Vagina (tissue), 2 donors: ENCODE results near the gene B9D1. TPM values are rescaled to one million over a fixed set of nuclear protein-coding genes. Genes with fewer than 3 reads are reported as not detected.
A peak's percentile ranks its signal among the peaks of the same experiment; 100 is the strongest.

Source experiments
- DNase-seq, 2 donors: peaks; one replicate each; pipeline ENCODE4 v3.0.0-alpha.2; 2017; ENCODE audit errors: extremely low spot score in 2 of 2
- H3K27ac ChIP-seq: fragments of 200-600 bp; sonication (generic); one replicate; pipeline ENCODE4 v1.5.1; 2019
- H3K27me3 ChIP-seq: fragments of 200-600 bp; sonication (generic); one replicate; pipeline ENCODE4 v1.5.1; 2019
- H3K36me3 ChIP-seq, 2 donors: fragments of 200-600 bp; sonication (generic); one replicate each; pipeline ENCODE4 v1.5.1; 2017 to 2019
- H3K4me1 ChIP-seq: fragments of 200-600 bp; sonication (generic); one replicate; pipeline ENCODE4 v1.5.1; 2019
- H3K4me3 ChIP-seq, 2 donors: fragments of 200-600 bp; sonication (generic); 1 replicate in 1 of 2; 2 replicates in 1 of 2; pipeline ENCODE4 v1.5.1; 2016 to 2019
- H3K9me3 ChIP-seq: fragments of 200-600 bp; sonication (generic); one replicate; pipeline ENCODE4 v1.5.1; 2019
- CTCF ChIP-seq, 3 experiments: fragments of 450-650 bp in 2 of 3; fragments of 200-600 bp in 1 of 3; sonication (generic) in 1 of 3; IDR thresholded peaks; one replicate each; pipeline ENCODE4 v1.5.1; 2017 to 2019; ENCODE audit warnings: antibody characterized with exemption in 3 of 3, mild to moderate bottlenecking in 2 of 3, moderate library complexity in 2 of 3
- POLR2A ChIP-seq, 2 donors: fragments of 450-650 bp; IDR thresholded peaks; one replicate each; pipeline ENCODE4 v1.6.1; 2017; ENCODE audit warnings: antibody characterized with exemption in 2 of 2, mild to moderate bottlenecking in 2 of 2, moderate library complexity in 2 of 2
- POLR2AphosphoS5 ChIP-seq, 2 donors: sonication (generic); formaldehyde crosslinking; IDR thresholded peaks; one replicate each; pipeline ENCODE4 v1.9.0; 2017; ENCODE audit warnings: antibody characterized with exemption in 2 of 2, mild to moderate bottlenecking in 2 of 2, low read depth in 1 of 2; ENCODE audit not compliant: insufficient read depth in 1 of 2
- intact Hi-C: fragments of 100-400 bp; cut with DNase I; formaldehyde crosslinking; loops from one replicate; pipeline ENCODE4 v1.15.1; 2023
- total RNA-seq: library from RNA; depleted of rRNA; stranded (reverse); fragments of >200 nt; gene quantifications from one replicate; pipeline ENCODE4 v1.2.3, GENCODE V29; 2016

Gene B9D1
- total RNA-seq, 1 donor from 2014 or later, result 50.6 TPM

- no peak for DNase-seq
- H3K27ac ChIP-seq, result peak overlapping the region; percentile 54
- TF ChIP-seq POLR2AphosphoS5 (IDR thresholded peaks at IDR 0.05; ENCODE audit: insufficient read depth in 1 of 2, low read depth in 1 of 2) (no peak), CTCF (IDR thresholded peaks at IDR 0.05) (no peak), POLR2A (IDR thresholded peaks at IDR 0.05) (no peak)
- no peaks in the 10 kb centered on the region for H3K27me3 ChIP-seq
- no peaks in the 10 kb centered on the region for H3K9me3 ChIP-seq
- intact Hi-C loops, result no loop called here
- no peak overlapping the region for H3K4me3 ChIP-seq
- H3K36me3 ChIP-seq, result peaks cover 0 to 9% of the 10 kb centered on the region in 2 donors
- peaks cover 85% of the 10 kb centered on the region for H3K4me1 ChIP-seq
Measured at GRCh38 chr17:19301973-19302372, 60.5 kb downstream of the B9D1 start.

DNA sequence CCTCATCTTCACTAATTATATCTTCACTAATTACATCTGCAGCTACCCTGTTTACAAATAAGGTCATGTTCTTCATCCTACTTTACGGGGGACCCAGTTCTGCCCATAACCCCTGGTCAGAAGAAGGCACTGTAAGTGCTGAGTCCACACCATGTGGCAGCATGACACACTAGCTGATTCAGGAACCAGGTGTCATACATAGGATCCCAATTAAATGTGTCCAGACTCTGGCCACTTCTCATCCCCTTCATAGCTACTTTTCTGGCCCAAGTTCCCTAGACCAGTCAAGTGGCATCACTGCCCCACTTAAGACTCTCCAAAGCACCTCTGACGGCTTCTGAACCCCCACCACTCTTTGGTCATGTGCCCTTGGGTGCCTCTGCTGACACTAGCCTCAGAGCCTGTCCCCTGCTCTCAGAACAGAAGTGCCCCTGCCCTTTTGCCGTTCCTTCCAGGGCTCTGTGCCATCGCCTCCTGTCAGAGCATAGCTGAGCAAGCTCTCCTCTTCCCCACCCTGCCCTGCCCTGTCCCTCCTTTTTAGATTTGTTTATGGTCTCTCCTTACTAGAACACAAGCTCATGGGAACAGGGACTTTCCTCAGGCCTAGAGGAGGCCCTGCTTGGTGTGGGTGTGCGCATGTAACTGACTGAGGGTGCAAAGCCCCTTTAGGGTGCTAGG lies 61.1 kb downstream of the B9D1 start:
- TF ChIP-seq CTCF (IDR thresholded peaks at IDR 0.05), result no peak
- no peak for TF ChIP-seq POLR2A (IDR thresholded peaks at IDR 0.05)
- TF ChIP-seq POLR2AphosphoS5 (IDR thresholded peaks at IDR 0.05; ENCODE audit: insufficient read depth in 1 of 2, low read depth in 1 of 2), result no peak
- peaks cover 81% of the 10 kb centered on the region for H3K4me1 ChIP-seq
- intact Hi-C loops, result no loop called here
- no peak for DNase-seq
- no peaks in the 10 kb centered on the region for H3K27me3 ChIP-seq
- no peaks in the 10 kb centered on the region for H3K9me3 ChIP-seq
- peaks cover 0 to 7% of the 10 kb centered on the region in 2 donors for H3K36me3 ChIP-seq
- no peak overlapping the region for H3K4me3 ChIP-seq
- H3K27ac ChIP-seq, result peak overlapping the region; percentile 54

GRCh38 chr17:19299866-19300265 lies 62.7 kb downstream of the B9D1 start:
- no peaks in the 10 kb centered on the region for H3K9me3 ChIP-seq
- DNase-seq, result no peak
- H3K27me3 ChIP-seq, result no peaks in the 10 kb centered on the region
- intact Hi-C loops, result no loop called here
- peaks cover 80% of the 10 kb centered on the region for H3K4me1 ChIP-seq
- no peak for TF ChIP-seq CTCF (IDR thresholded peaks at IDR 0.05)
- TF ChIP-seq POLR2A (IDR thresholded peaks at IDR 0.05), result no peak
- no peak overlapping the region for H3K27ac ChIP-seq
- no peak overlapping the region for H3K4me3 ChIP-seq
- no peaks in the 10 kb centered on the region for H3K36me3 ChIP-seq

DNA sequence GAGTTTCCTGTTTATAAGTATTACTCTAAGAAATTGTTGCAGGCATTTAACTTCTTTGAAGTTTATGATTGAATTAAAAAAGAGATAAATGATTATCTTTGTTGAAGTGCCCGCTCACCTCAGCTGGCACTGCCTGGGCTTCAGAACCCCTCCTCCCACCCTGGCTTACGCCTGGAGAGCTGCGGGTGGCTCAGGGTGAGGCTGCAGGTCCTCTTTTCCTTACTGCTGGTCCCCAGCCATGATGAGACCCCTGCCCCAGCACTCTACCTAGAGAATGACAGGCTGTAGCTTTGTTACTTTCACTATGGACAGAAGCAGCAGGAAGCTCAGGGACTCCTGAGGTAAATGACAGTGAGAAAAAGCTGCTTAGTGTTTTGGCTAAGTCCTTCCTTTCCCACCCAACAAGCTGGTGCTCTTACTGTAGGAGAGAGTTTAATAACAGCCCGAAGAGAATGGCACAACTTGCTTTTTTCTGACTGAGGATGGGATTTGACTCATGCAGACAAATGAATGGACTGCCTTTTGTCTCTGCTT lies 63.2 kb downstream of the B9D1 start:
- Histone ChIP-seq H3K9me3 (no peaks in the 10 kb centered on the region), H3K36me3 (no peaks in the 10 kb centered on the region), H3K27me3 (no peaks in the 10 kb centered on the region), H3K27ac (peak overlapping the region; percentile 13), H3K4me3 (no peak overlapping the region), H3K4me1 (peaks cover 80% of the 10 kb centered on the region)
- TF ChIP-seq POLR2AphosphoS5 (IDR thresholded peaks at IDR 0.05; ENCODE audit: insufficient read depth in 1 of 2, low read depth in 1 of 2) (no peak), POLR2A (IDR thresholded peaks at IDR 0.05) (no peak), CTCF (IDR thresholded peaks at IDR 0.05) (no peak)
- intact Hi-C loops, result no loop called here
- DNase-seq, result no peak

DNA sequence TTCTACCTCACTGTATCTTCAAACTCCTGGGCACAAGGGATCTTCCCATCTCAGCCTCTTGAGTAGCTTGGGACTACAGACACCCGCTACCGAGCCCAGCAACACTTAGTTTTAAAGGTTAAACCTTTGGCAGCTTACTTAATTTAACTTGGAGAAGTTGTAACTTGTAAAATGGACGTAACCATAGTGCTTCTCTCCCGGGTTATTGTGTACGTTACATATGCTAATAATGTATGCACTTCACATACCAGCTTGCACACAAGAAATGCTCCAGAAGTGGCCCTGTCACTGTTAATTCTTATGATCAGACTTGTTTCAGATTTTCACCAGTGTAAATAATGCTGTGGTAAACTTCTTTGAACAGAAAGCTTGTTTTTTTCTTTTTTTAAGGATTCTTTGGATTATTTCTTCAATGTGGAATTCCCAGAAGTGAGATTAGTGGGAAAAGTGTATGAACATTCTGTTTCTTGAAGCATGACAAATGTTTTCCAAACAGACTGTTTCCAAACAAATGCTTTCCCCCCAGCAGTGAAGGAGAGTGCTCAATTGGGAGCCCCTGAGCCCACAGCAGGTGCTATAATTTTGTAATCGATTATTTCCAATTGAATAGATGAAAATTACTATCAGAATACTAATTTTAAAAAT lies 63.8 kb downstream of the B9D1 start:
- Histone ChIP-seq H3K4me3 (no peak overlapping the region), H3K27ac (no peak overlapping the region), H3K9me3 (no peaks in the 10 kb centered on the region), H3K27me3 (no peaks in the 10 kb centered on the region), H3K36me3 (no peaks in the 10 kb centered on the region), H3K4me1 (peaks cover 78% of the 10 kb centered on the region)
- intact Hi-C loops, result no loop called here
- no peak for DNase-seq
- TF ChIP-seq POLR2A (IDR thresholded peaks at IDR 0.05) (no peak), POLR2AphosphoS5 (IDR thresholded peaks at IDR 0.05; ENCODE audit: insufficient read depth in 1 of 2, low read depth in 1 of 2) (no peak), CTCF (IDR thresholded peaks at IDR 0.05) (no peak)
